DMS 273 (cell line): ENCODE results near the gene FRMPD4.
"Not testable (repeated sequence)": the region's sequence is repeated elsewhere in the genome, so short reads cannot be mapped to it uniquely, and the experiment has no call there.

ENCODE experiments used
- DNase-seq: peaks from one replicate; lab custom pipeline; 2025; ENCODE audit not compliant: unreplicated experiment; lab: John Stamatoyannopoulos, UW

Gene FRMPD4

GRCh38 chrX:12138361-12139313, at the start of gene FRMPD4:
FRMPD4 (plus strand) TSS chrX:12138473; CDS start chrX:12138972, 499 bp downstream.
- DNase-seq, result peak; percentile 73

- no peak for DNase-seq
Measured at GRCh38 chrX:12089740-12090139, 48.5 kb upstream of the FRMPD4 start.

- no peak for DNase-seq
Measured at GRCh38 chrX:12113321-12113720, 25.0 kb upstream of the FRMPD4 start.

GRCh38 chrX:12115377-12115776, 22.9 kb upstream of the FRMPD4 start:
- peak; percentile 52 for DNase-seq

- no peak for DNase-seq
Measured at GRCh38 chrX:12118134-12118533, 20.1 kb upstream of the FRMPD4 start.

- peak; percentile 10 for DNase-seq
Measured at GRCh38 chrX:12128017-12128416, 10.3 kb upstream of the FRMPD4 start.

- DNase-seq, result peak; percentile 69
Measured at GRCh38 chrX:12137951-12138360, 317 bp upstream of the FRMPD4 start.

- no peak for DNase-seq
Measured at GRCh38 chrX:12139934-12140611, 1.8 kb downstream of the FRMPD4 start.

- no peak for DNase-seq
Measured at GRCh38 chrX:12141511-12141910, 3.2 kb downstream of the FRMPD4 start.

GRCh38 chrX:12142661-12143060, 4.4 kb downstream of the FRMPD4 start:
- DNase-seq, result peak; percentile 39

- peak; percentile 8 for DNase-seq
Measured at GRCh38 chrX:12145402-12145801, 7.1 kb downstream of the FRMPD4 start.

- no peak for DNase-seq
Measured at GRCh38 chrX:12149670-12150407, 11.6 kb downstream of the FRMPD4 start.

GRCh38 chrX:12153317-12153716, 15.0 kb downstream of the FRMPD4 start:
- DNase-seq, result no peak

- DNase-seq, result peak; percentile 25
Measured at GRCh38 chrX:12153741-12154140, 15.5 kb downstream of the FRMPD4 start.

GRCh38 chrX:12159799-12160198, 21.5 kb downstream of the FRMPD4 start:
- peak; percentile 71 for DNase-seq

GRCh38 chrX:12162420-12162819, 24.1 kb downstream of the FRMPD4 start:
- peak; percentile 81 for DNase-seq

GRCh38 chrX:12164180-12164579, 25.9 kb downstream of the FRMPD4 start:
- not testable (repeated sequence) for DNase-seq

- no peak for DNase-seq
Measured at GRCh38 chrX:12170755-12171154, 32.5 kb downstream of the FRMPD4 start.

GRCh38 chrX:12174358-12174757, 36.1 kb downstream of the FRMPD4 start:
- DNase-seq, result no peak

GRCh38 chrX:12197030-12197429, 58.8 kb downstream of the FRMPD4 start:
- DNase-seq, result no peak

GRCh38 chrX:12206413-12206812, 68.1 kb downstream of the FRMPD4 start:
- peak; percentile 19 for DNase-seq
